ENCODE measurements around the gene FHAD1. TPM values are rescaled to one million over a fixed set of nuclear protein-coding genes. Genes with fewer than 3 reads are reported as not detected.

Gene FHAD1
- 0.21 TPM for polyA plus RNA-seq (2013, experiment 1 of 2)
- polyA plus RNA-seq (2013, experiment 2 of 2): 0.18 TPM

DNA sequence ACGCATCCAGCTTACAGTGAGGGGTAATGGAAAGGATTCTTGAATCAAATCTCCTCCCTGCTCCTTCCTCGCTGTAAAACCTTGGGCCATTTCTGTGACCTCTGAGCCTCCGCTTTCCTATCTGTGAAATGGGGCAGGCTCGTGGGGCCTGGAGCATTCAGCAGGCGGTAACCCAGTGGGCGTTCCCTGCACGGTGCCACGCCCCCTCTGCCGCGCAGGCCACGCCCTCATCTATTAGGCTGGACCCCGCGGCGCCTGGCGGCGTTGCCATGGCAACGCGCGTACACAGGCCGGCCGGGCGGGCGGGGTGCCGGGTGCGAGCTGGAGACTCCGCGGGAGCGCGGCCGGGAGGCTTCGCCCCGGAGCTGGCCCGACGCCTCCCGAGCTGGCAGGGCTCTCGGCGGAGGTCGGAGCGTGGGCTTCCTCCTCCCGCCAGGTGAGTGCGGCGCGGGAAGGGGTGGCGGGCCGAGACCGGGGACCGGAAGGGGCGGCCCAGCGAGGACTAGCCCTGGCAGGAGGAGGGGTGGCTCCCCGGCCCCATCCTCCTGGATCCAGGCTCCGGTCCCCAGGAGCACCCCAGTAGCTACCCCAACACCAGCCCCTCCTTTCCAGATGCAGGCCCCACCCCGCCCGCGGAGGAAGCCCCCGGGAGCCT lies at the start of gene FHAD1:
Gene FHAD1, plus strand, starts transcription at position 264 of the 655 bp plus-strand sequence. CDS start 4,562 bp downstream, outside the sequence.
- peak within 1 kb of the TSS; percentile 54 to 78 for H3K4me3 ChIP-seq (ENCODE audit: insufficient read depth in 1 of 2, low read depth in 1 of 2, low read length in 2 of 2)
- H3K4me2 ChIP-seq (ENCODE audit: low read length, poor library complexity, severe bottlenecking): peak within 1 kb of the TSS; percentile 71
- peaks cover 6 to 76% of the 10 kb centered on the region in 2 experiments for H3K27me3 ChIP-seq (ENCODE audit: control insufficient read depth in 1 of 2, insufficient read depth in 1 of 2, low read length in 2 of 2)
- peak; percentile 69 for DNase-seq
- H2AK5ac ChIP-seq (ENCODE audit: low read length, severe bottlenecking): no peak within 1 kb of the TSS
- peak within 1 kb of the TSS; percentile 61 for H4K8ac ChIP-seq (ENCODE audit: low read length)
- H4K91ac ChIP-seq (ENCODE audit: low read length): peak within 1 kb of the TSS; percentile 36
- H2BK15ac ChIP-seq (ENCODE audit: low read depth, poor library complexity, severe bottlenecking): no peak within 1 kb of the TSS
- peak within 1 kb of the TSS in 1 of 2 experiments; percentile 19 for H3K23ac ChIP-seq (ENCODE audit: low read length in 2 of 2)
- H2BK5ac ChIP-seq (ENCODE audit: low read depth, low read length, poor library complexity, severe bottlenecking): no peak within 1 kb of the TSS
- H3K9ac ChIP-seq (ENCODE audit: low read length): peak within 1 kb of the TSS; percentile 28
- H3K79me1 ChIP-seq (replicated peaks; ENCODE audit: low read length, poor library complexity, severe bottlenecking): no peaks in the 10 kb centered on the region
- H3K9me3 ChIP-seq (ENCODE audit: control insufficient read depth, low read length): peaks cover 2% of the 10 kb centered on the region
- H3K4me1 ChIP-seq (ENCODE audit: control insufficient read depth, insufficient read depth, low read depth, low read length): peaks cover 9% of the 10 kb centered on the region
- peak within 1 kb of the TSS in 1 of 2 experiments; percentile 76 for H3K4ac ChIP-seq (ENCODE audit: low read depth in 1 of 2, low read length in 2 of 2)
- H2AFZ ChIP-seq (ENCODE audit: low read depth, low read length): peak within 1 kb of the TSS; percentile 56
- WGBS: 7% methylated on average over 52 of the region's 55 CpGs
- no peak within 1 kb of the TSS for H2BK120ac ChIP-seq (ENCODE audit: low read depth, low read length)
- peak within 1 kb of the TSS; percentile 38 to 57 for H3K18ac ChIP-seq (ENCODE audit: low read depth in 1 of 2, low read length in 2 of 2)
- no peak within 1 kb of the TSS for H3K27ac ChIP-seq (ENCODE audit: low read length, poor library complexity, severe bottlenecking)
- H2BK12ac ChIP-seq (ENCODE audit: low read length in 2 of 2): peak within 1 kb of the TSS in 1 of 2 experiments; percentile 54
- H3K14ac ChIP-seq (ENCODE audit: low read length in 2 of 2): peak within 1 kb of the TSS in 1 of 2 experiments; percentile 74
- H3K36me3 ChIP-seq (ENCODE audit: control insufficient read depth in 1 of 2, insufficient read depth in 2 of 2, low read depth in 1 of 2, low read length in 2 of 2): no peaks in the 10 kb centered on the region

DNA sequence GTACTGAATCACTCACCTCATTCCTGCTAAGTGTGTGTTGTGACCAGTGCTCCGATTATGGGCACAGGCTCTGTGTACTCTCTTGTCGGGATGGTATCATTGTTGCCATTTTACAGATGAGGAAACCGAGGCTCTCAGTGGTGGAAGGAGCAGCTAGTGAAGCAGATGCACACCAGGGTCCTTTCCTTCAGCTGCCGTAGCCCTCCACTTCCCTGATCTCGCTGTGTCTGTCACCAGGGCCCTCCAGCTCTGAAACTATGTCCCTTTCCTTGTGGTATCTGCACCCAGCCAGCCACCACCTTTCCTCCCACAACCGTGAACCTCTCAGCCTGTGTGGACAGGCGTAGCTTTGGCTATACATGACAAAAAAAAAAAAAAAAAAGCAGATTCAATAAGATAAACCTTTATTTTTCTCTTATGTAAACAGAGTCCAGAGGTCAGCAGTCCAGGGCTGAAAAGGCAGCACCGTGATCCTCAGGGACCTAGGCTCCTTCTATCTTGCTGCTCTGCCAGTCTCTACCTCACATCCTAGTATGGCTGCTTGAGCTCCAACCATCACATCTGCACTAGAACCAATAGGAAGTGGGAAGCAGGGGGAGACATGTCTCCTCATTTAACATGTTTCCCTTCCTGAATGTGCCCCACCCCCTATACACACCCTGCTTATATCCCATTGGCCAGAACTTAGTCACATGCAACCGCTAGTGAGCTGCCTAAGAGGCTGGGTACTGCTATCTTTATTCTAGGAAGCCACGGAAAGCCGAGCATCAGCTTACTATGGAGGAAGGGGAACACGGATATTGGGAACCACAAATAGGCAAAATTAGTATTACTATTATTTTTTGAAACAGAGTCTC lies 49.2 kb upstream of the FHAD1 start:
- Histone ChIP-seq H3K4ac (ENCODE audit: low read depth in 1 of 2, low read length in 2 of 2) (no peak overlapping the region), H3K23ac (ENCODE audit: low read length in 2 of 2) (no peak overlapping the region)

DNA sequence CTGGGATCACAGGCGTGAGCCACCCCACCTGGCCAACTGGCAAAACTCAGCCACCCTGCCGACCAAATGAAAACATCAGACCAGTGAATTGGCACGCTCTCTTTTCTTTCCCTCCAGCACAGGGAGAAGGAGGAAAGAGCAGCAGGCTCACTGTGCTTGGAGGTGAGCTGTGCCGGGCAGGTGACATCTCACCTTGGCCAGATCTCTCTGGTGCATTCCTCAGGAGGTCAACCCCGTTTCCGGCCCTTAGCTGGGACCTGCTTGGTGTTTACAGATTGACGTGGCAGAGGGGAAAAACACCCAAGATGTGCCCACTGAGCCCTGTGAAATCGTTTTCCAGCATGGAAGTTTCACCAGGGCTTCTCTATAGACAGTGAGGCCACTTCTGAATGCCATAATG lies 48.3 kb upstream of the FHAD1 start:
- Histone ChIP-seq H2AK5ac (ENCODE audit: low read length, severe bottlenecking) (peak overlapping the region; percentile 11), H3K36me3 (ENCODE audit: control insufficient read depth in 1 of 2, insufficient read depth in 2 of 2, low read depth in 1 of 2, low read length in 2 of 2) (peaks cover 0 to 3% of the 10 kb centered on the region in 2 experiments), H3K9me3 (ENCODE audit: control insufficient read depth, low read length) (no peaks in the 10 kb centered on the region), H3K9ac (ENCODE audit: low read length) (no peak overlapping the region), H2BK15ac (ENCODE audit: low read depth, poor library complexity, severe bottlenecking) (no peak overlapping the region), H3K27me3 (ENCODE audit: control insufficient read depth in 1 of 2, insufficient read depth in 1 of 2, low read length in 2 of 2) (peaks cover 0 to 4% of the 10 kb centered on the region in 2 experiments), H3K27ac (ENCODE audit: low read length, poor library complexity, severe bottlenecking) (no peak overlapping the region), H2BK120ac (ENCODE audit: low read depth, low read length) (no peak overlapping the region), H3K23ac (ENCODE audit: low read length in 2 of 2) (no peak overlapping the region), H3K4me2 (ENCODE audit: low read length, poor library complexity, severe bottlenecking) (no peak overlapping the region), H3K4me3 (ENCODE audit: insufficient read depth in 1 of 2, low read depth in 1 of 2, low read length in 2 of 2) (no peak overlapping the region), H3K79me1 (replicated peaks; ENCODE audit: low read length, poor library complexity, severe bottlenecking) (peaks cover 34% of the 10 kb centered on the region), H3K18ac (ENCODE audit: low read depth in 1 of 2, low read length in 2 of 2) (no peak overlapping the region), H4K91ac (ENCODE audit: low read length) (no peak overlapping the region), H4K8ac (ENCODE audit: low read length) (no peak overlapping the region), H2BK5ac (ENCODE audit: low read depth, low read length, poor library complexity, severe bottlenecking) (no peak overlapping the region), H2BK12ac (ENCODE audit: low read length in 2 of 2) (no peak overlapping the region), H2AFZ (ENCODE audit: low read depth, low read length) (no peak overlapping the region), H3K14ac (ENCODE audit: low read length in 2 of 2) (no peak overlapping the region), H3K4ac (ENCODE audit: low read depth in 1 of 2, low read length in 2 of 2) (no peak overlapping the region), H3K4me1 (ENCODE audit: control insufficient read depth, insufficient read depth, low read depth, low read length) (peaks cover 44% of the 10 kb centered on the region)
- DNase-seq: no peak
- 93% methylated on average over 6 of the region's 8 CpGs for WGBS

More for the DNA sequence above, 49.2 kb upstream of the FHAD1 start:
- no peak overlapping the region for H3K18ac ChIP-seq (ENCODE audit: low read depth in 1 of 2, low read length in 2 of 2)
- WGBS: 82% methylated on average over 9 of the region's 12 CpGs
- H2BK15ac ChIP-seq (ENCODE audit: low read depth, poor library complexity, severe bottlenecking): no peak overlapping the region
- H3K9me3 ChIP-seq (ENCODE audit: control insufficient read depth, low read length): no peaks in the 10 kb centered on the region
- no peak overlapping the region for H3K4me3 ChIP-seq (ENCODE audit: insufficient read depth in 1 of 2, low read depth in 1 of 2, low read length in 2 of 2)
- peaks cover 46% of the 10 kb centered on the region for H3K4me1 ChIP-seq (ENCODE audit: control insufficient read depth, insufficient read depth, low read depth, low read length)
- no peak overlapping the region for H3K14ac ChIP-seq (ENCODE audit: low read length in 2 of 2)
- H4K91ac ChIP-seq (ENCODE audit: low read length): no peak overlapping the region
- peaks cover 0 to 7% of the 10 kb centered on the region in 2 experiments for H3K27me3 ChIP-seq (ENCODE audit: control insufficient read depth in 1 of 2, insufficient read depth in 1 of 2, low read length in 2 of 2)
- no peak overlapping the region for H3K27ac ChIP-seq (ENCODE audit: low read length, poor library complexity, severe bottlenecking)
- no peak overlapping the region for H2BK120ac ChIP-seq (ENCODE audit: low read depth, low read length)
- peak overlapping the region; percentile 42 to 53 for H2BK12ac ChIP-seq (ENCODE audit: low read length in 2 of 2)
- no peak overlapping the region for H3K9ac ChIP-seq (ENCODE audit: low read length)
- no peak overlapping the region for H3K4me2 ChIP-seq (ENCODE audit: low read length, poor library complexity, severe bottlenecking)
- DNase-seq: no peak
- no peak overlapping the region for H2AFZ ChIP-seq (ENCODE audit: low read depth, low read length)
- no peak overlapping the region for H2BK5ac ChIP-seq (ENCODE audit: low read depth, low read length, poor library complexity, severe bottlenecking)
- H3K36me3 ChIP-seq (ENCODE audit: control insufficient read depth in 1 of 2, insufficient read depth in 2 of 2, low read depth in 1 of 2, low read length in 2 of 2): peaks cover 0 to 3% of the 10 kb centered on the region in 2 experiments
- peaks cover 38% of the 10 kb centered on the region for H3K79me1 ChIP-seq (replicated peaks; ENCODE audit: low read length, poor library complexity, severe bottlenecking)
- peak overlapping the region; percentile 1 for H4K8ac ChIP-seq (ENCODE audit: low read length)
- peak overlapping the region; percentile 72 for H2AK5ac ChIP-seq (ENCODE audit: low read length, severe bottlenecking)

DNA sequence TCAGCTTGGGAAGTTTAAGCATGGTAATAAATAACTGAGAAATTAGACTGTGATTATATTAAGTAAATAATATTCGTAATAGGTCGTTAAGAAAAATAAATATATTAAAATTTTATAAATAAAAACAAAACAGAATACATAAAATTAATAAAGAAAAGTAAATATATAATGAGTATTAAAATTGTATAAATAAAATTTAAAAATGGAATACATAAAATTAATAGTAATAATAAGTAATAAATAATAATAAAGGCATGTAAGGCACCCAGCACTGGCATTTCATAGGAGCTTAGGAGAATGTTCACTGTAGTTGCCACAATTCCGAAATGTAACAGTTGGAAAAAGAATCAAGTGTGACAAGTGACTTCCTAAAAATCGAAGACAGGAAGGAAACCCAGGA lies 45.8 kb upstream of the FHAD1 start:
- Histone ChIP-seq H2AK5ac (ENCODE audit: low read length, severe bottlenecking) (no peak overlapping the region), H3K18ac (ENCODE audit: low read depth in 1 of 2, low read length in 2 of 2) (no peak overlapping the region), H3K9me3 (ENCODE audit: control insufficient read depth, low read length) (no peaks in the 10 kb centered on the region), H4K91ac (ENCODE audit: low read length) (no peak overlapping the region), H3K4me3 (ENCODE audit: insufficient read depth in 1 of 2, low read depth in 1 of 2, low read length in 2 of 2) (no peak overlapping the region), H4K8ac (ENCODE audit: low read length) (no peak overlapping the region), H2BK12ac (ENCODE audit: low read length in 2 of 2) (no peak overlapping the region), H3K4me2 (ENCODE audit: low read length, poor library complexity, severe bottlenecking) (no peak overlapping the region), H2AFZ (ENCODE audit: low read depth, low read length) (no peak overlapping the region), H3K4ac (ENCODE audit: low read depth in 1 of 2, low read length in 2 of 2) (no peak overlapping the region), H2BK120ac (ENCODE audit: low read depth, low read length) (no peak overlapping the region), H3K27me3 (ENCODE audit: control insufficient read depth in 1 of 2, insufficient read depth in 1 of 2, low read length in 2 of 2) (peaks cover 0 to 4% of the 10 kb centered on the region in 2 experiments), H3K9ac (ENCODE audit: low read length) (peak overlapping the region; percentile 59), H3K4me1 (ENCODE audit: control insufficient read depth, insufficient read depth, low read depth, low read length) (peaks cover 38% of the 10 kb centered on the region), H3K27ac (ENCODE audit: low read length, poor library complexity, severe bottlenecking) (peak overlapping the region; percentile 89), H3K79me1 (replicated peaks; ENCODE audit: low read length, poor library complexity, severe bottlenecking) (peaks cover 30% of the 10 kb centered on the region), H3K23ac (ENCODE audit: low read length in 2 of 2) (no peak overlapping the region), H3K14ac (ENCODE audit: low read length in 2 of 2) (no peak overlapping the region), H2BK5ac (ENCODE audit: low read depth, low read length, poor library complexity, severe bottlenecking) (no peak overlapping the region), H2BK15ac (ENCODE audit: low read depth, poor library complexity, severe bottlenecking) (no peak overlapping the region), H3K36me3 (ENCODE audit: control insufficient read depth in 1 of 2, insufficient read depth in 2 of 2, low read depth in 1 of 2, low read length in 2 of 2) (no peaks in the 10 kb centered on the region)
- 80% methylated on average over 2 of the region's 4 CpGs for WGBS
- DNase-seq: no peak

Data from mesenchymal stem cell (in vitro differentiated cells and primary cell).